GM19467 (cell line): ENCODE data around the gene FAM151A.
"Not testable (repeated sequence)": the region's sequence is repeated elsewhere in the genome, so short reads cannot be mapped to it uniquely, and the experiment has no call there.

ENCODE experiments used
- ATAC-seq: cut with Tn5 transposase; IDR thresholded peaks from one replicate; pipeline ENCODE4 v1.9.1; 2021; ENCODE audit warnings: mild to moderate bottlenecking, moderate library complexity; ENCODE audit not compliant: unreplicated experiment

Gene FAM151A

DNA sequence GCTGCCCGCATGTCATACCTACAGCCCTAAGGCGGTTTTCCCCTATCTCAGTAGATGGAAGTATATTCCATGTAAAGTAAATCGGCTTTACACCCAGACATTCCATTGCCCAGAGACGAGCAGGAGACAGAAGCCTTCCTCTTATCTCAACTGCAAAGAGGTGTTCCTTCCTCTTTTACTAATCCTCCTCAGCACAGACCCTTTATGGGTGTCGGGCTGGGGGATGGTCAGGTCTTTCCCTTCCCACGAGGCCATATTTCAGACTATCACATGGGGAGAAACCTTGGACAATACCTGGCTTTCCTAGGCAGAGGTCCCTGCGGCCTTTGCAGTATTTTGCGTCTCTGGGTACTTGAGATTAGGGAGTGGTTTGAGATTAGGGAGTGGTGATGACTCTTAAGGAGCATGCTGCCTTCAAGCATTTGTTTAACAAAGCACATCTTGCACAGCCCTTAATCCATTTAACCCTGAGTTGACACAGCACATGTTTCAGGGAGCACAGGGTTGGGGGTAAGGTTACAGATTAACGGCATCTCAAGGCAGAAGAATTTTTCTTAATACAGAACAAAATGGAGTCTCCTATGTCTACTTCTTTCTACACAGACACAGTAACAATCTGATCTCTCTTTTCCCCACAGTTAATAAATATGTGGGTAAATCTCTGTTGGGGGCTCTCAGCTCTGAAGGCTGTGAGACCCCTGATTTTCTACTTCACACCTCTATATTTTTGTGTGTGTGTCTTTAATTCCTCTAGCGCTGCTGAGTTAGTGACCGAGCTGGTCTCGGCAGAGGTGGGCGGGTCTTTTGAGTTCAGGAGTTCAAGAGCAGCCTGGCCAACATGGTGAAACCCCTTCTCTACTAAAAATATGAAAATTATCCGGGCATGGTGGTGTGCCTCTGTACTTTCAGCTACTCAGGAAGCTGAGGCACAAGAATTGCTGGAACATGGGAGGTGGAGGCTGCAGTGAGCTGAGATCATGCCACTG is 13.4 kb upstream of the FAM151A start:
- not testable (repeated sequence) for ATAC-seq

DNA sequence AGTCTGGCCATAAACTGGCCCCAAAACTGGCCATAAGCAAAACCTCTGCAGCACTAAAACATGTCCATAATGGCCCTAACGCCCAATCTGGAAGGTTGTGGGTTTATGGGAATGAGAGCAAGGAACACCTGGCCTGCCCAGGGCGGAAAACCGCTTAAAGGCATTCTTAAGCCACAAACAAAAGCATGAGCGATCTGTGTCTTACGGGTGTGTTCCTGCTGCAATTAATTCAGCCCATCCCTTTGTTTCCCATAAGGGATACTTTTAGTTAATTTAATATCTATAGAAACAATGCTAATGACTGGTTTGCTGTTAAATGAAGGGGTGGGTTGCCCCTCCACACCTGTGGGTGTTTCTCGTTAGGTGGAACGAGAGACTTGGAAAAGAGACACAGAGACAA is 12.5 kb upstream of the FAM151A start:
- not testable (repeated sequence) for ATAC-seq

GRCh38 chr1:54627196-54627595 is 3.9 kb upstream of the FAM151A start:
- no peak for ATAC-seq

- ATAC-seq, result no peak
Measured at GRCh38 chr1:54624466-54625464, 1.4 kb upstream of the FAM151A start.

DNA sequence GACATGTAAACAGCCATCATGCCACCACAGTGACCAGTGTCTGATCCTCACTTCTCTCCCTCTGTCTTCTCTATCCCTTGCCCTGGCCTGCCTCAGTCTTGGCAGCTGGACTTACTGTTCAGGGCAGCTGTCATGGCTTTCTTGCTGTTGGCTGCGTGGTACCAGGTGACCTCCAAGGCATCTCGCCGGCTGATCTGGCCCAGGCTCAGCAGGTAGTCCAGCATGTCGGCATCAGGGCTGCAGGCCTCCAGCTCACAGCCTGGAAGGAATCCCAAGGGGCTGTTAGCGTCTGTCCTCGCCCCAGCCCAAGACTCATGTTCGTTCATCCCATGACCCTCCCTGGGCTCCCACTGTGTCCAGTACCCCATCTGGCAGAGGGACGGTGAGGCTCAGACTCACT is 3.6 kb downstream of the FAM151A start:
- no peak for ATAC-seq

DNA sequence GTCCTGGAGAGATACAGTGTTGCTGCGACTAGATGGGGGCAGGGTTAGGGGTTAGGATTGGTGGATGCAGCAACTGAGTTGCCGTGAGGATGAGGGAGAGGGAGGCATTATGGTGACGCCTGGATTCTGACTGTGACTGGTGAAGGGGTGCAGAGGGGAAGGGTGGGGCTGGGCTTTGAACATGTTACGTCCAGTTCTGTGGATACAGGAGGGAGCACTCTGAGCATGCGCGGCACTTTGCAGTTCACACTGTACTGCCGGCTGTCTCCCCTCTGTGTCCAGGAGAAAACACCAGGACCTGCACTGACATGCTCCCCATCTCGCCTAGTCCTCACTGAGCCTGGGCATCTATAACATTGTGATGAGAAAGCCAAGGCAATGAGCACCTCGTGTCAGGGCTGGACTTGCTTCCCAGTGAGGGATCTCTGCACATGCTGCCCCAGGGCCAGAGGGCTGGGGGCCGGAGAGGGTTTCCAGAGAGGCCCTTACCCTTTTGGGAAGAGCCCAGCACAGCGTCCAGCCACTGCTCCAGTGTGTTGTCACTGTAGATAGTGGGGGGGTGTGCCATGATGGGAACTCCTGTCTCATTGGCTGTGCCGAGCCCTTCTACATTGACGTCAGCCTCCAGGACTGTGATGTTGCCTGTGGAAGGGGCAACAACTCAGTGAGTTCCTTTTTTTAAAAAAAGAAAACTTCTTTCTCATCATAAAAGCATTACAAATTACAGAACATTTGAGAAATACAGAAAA is 7.6 kb downstream of the FAM151A start:
- no peak for ATAC-seq

- ATAC-seq, result no peak
Measured at GRCh38 chr1:54614563-54614962, 8.8 kb downstream of the FAM151A start.

- no peak for ATAC-seq
Measured at GRCh38 chr1:54614024-54614423, 9.3 kb downstream of the FAM151A start.

DNA sequence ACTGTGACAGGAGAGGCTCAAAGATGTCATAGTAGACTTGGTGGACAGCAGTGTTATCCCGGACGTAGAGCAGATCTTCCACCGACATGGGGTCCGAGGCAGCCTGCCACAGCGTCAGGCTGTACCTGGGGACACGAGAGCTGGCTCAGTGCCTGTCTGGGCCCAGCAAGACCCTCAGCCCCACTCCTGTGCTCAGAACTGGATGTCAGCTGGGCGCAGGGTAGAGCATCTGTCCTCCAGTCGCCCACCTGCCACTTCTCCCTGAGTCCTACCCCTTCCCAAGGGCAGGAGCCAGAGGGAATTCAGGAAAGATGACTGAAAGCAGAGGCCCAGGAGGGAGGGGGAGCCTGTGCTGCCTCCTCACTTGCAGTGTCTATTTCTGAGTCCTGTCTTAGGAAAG is 11.7 kb downstream of the FAM151A start:
- ATAC-seq, result no peak

- ATAC-seq, result no peak
Measured at GRCh38 chr1:54610601-54611580, 12.4 kb downstream of the FAM151A start.

- no peak for ATAC-seq
Measured at GRCh38 chr1:54610048-54610447, 13.3 kb downstream of the FAM151A start.

GRCh38 chr1:54609301-54609921 is 13.9 kb downstream of the FAM151A start:
- no peak for ATAC-seq

GRCh38 chr1:54608566-54609230 is 14.6 kb downstream of the FAM151A start:
- no peak for ATAC-seq

GRCh38 chr1:54607821-54608565 is 15.3 kb downstream of the FAM151A start:
- no peak for ATAC-seq

GRCh38 chr1:54606990-54607325 is 16.4 kb downstream of the FAM151A start:
- no peak for ATAC-seq

DNA sequence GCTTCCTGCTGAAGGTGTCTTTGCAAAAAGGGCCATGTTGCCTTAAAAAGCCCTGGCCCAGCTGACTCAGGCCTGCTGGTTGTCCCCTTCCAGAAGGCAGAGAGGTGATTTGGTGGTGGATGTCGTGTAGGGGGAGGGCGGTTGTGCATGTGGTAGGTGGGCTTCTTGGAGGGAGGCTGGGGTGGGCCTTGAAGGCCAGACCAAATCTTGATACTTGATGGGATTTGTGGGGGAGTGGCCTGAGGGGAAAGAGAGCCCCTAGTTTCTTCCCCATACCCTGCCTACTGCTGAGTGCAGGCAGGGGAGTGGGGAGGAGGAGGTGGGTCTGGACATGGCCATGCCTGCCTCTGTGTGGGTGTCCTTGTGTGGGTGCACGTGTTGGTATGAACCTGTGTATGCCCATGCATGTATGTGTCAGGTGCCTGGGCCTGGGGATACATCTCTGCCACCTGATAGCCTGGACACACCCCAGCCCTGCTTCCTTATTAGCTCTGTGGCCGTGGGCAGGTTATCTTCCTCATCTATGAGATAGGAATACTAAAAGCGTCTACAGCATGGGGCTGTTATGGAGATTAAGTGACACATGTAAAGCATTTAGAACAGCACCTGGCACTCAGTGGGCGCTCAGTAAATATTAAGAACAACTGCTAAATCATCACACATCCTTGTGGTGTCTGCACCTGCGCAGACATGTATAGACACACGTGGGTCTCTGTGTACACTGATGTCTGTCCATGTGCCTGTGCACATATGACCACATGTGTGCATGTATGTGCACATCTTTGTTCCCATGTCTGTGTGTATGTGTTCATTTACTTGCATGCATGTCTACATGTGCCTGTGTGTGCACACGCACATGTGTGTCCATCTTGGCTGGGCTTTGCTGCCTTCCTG is 17.0 kb downstream of the FAM151A start:
- no peak for ATAC-seq
